ENCODE results near the gene CDV3. TPM values are rescaled to one million over a fixed set of nuclear protein-coding genes. Genes with fewer than 3 reads are reported as not detected.

CDV3 gene
- total and polyA plus RNA-seq, 2 donors (not counting 3 experiments of a cell fraction or from before 2014, with no cell fraction given), result 46.7 to 229 TPM

GRCh38 chr3:133525435-133525834 is 48.1 kb upstream of the CDV3 start:
- BruUV-seq (replicated peaks), result no TSS peak
- no peak overlapping the region for H3K27ac ChIP-seq (ENCODE audit: insufficient read depth, low read depth, low read length)
- H3K4me1 ChIP-seq (ENCODE audit: control insufficient read depth, extremely low read depth, insufficient read depth, low read length), result no peaks in the 10 kb centered on the region
- no peaks in the 10 kb centered on the region for H3K36me3 ChIP-seq (ENCODE audit: control insufficient read depth in 2 of 2, extremely low read depth in 1 of 2, insufficient read depth in 2 of 2, low read length in 2 of 2)
- ChIA-PET CTCF (no interaction called here), POLR2A (no interaction called here)
- FAIRE-seq (no peak), DNase-seq (ENCODE audit: low read depth, low spot score) (no peak)
- H2AFZ ChIP-seq (ENCODE audit: low read depth, low read length), result no peak overlapping the region
- no peaks in the 10 kb centered on the region for H3K27me3 ChIP-seq (ENCODE audit: control insufficient read depth in 2 of 2, insufficient read depth in 2 of 2, low read length in 2 of 2)
- no peak for TF ChIP-seq MAX (IDR thresholded peaks at IDR 0.05; ENCODE audit: insufficient read depth, insufficient read length)
- no peak for TF ChIP-seq FOS (IDR thresholded peaks at IDR 0.05; ENCODE audit: borderline replicate concordance, insufficient read depth, low read length)
- TF ChIP-seq GATA2 (IDR thresholded peaks at IDR 0.05; ENCODE audit: insufficient read depth, insufficient read length, low read depth, low read length), result no peak
- TF ChIP-seq MYC (IDR thresholded peaks at IDR 0.05; ENCODE audit: low read depth, low read length), result no peak
- TF ChIP-seq, protein P1, sequence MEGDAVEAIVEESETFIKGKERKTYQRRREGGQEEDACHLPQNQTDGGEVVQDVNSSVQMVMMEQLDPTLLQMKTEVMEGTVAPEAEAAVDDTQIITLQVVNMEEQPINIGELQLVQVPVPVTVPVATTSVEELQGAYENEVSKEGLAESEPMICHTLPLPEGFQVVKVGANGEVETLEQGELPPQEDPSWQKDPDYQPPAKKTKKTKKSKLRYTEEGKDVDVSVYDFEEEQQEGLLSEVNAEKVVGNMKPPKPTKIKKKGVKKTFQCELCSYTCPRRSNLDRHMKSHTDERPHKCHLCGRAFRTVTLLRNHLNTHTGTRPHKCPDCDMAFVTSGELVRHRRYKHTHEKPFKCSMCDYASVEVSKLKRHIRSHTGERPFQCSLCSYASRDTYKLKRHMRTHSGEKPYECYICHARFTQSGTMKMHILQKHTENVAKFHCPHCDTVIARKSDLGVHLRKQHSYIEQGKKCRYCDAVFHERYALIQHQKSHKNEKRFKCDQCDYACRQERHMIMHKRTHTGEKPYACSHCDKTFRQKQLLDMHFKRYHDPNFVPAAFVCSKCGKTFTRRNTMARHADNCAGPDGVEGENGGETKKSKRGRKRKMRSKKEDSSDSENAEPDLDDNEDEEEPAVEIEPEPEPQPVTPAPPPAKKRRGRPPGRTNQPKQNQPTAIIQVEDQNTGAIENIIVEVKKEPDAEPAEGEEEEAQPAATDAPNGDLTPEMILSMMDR (IDR thresholded peaks at IDR 0.05; ENCODE audit: extremely low read depth in 1 of 2, insufficient read depth in 1 of 2, low read depth in 1 of 2, low read length in 2 of 2), result no peak
- TF ChIP-seq JUN (IDR thresholded peaks at IDR 0.05; ENCODE audit: borderline replicate concordance, insufficient read depth, insufficient read length, low read depth), result no peak
- TF ChIP-seq POLR2A (IDR thresholded peaks at IDR 0.05; ENCODE audit: low read depth, low read length), result no peak
- no peak for TF ChIP-seq POLR2AphosphoS5 (IDR thresholded peaks at IDR 0.05; ENCODE audit: insufficient read depth, low read depth, low read length)
- no peak for TF ChIP-seq EZH2 (IDR thresholded peaks at IDR 0.05; ENCODE audit: borderline replicate concordance, low read depth, low read length, severe bottlenecking)
- no peak overlapping the region for H3K4me3 ChIP-seq (replicated peaks in 1 of 3; ENCODE audit: insufficient read depth in 1 of 3, low read depth in 1 of 3, low read length in 3 of 3)
- H3K9me1 ChIP-seq (replicated peaks; ENCODE audit: control insufficient read depth, extremely low read depth, insufficient read depth, low read length), result no peaks in the 10 kb centered on the region
- intact Hi-C loops (cut with micrococcal nuclease), result no loop called here
- H3K4me2 ChIP-seq (ENCODE audit: insufficient read depth, low read length), result no peak overlapping the region
- no peaks in the 10 kb centered on the region for H3K79me2 ChIP-seq (ENCODE audit: control insufficient read depth, insufficient read depth, low read length)
- no peak overlapping the region for H3K9ac ChIP-seq (replicated peaks; ENCODE audit: extremely low read depth, insufficient read depth, low read length)
- dilution Hi-C loops (cut with MboI; ENCODE audit: extremely low pct_ligation_motif_present, low sequenced_read_pairs), result no loop called here
- no peaks in the 10 kb centered on the region for H3K9me3 ChIP-seq (replicated peaks; ENCODE audit: control insufficient read depth, insufficient read depth, low read length)
- no peaks in the 10 kb centered on the region for H4K20me1 ChIP-seq (replicated peaks; ENCODE audit: control insufficient read depth, extremely low read depth, insufficient read depth, low read length)

Measured in endothelial cell of umbilical vein (primary cell).